WERI-Rb-1 (cell line): ENCODE data around the gene GCN1.

Experiments
- DNase-seq: peaks from one replicate; pipeline ENCODE4 v3.0.0-alpha.2; 2020
- H3K27ac ChIP-seq: fragments of 250-450 bp; sonication (Bioruptor Pico); 2 replicates; pipeline ENCODE4 v1.5.1; 2020; ENCODE audit warnings: mild to moderate bottlenecking, moderate library complexity
- H3K27me3 ChIP-seq: fragments of 250-450 bp; sonication (Bioruptor Pico); 2 replicates; pipeline ENCODE4 v1.5.1; 2021; ENCODE audit warnings: mild to moderate bottlenecking, low read depth, moderate library complexity; ENCODE audit not compliant: insufficient read depth, severe bottlenecking
- H3K36me3 ChIP-seq: fragments of 250-450 bp; sonication (Bioruptor Pico); 2 replicates; pipeline ENCODE4 v1.5.1; 2020; ENCODE audit warnings: mild to moderate bottlenecking, moderate library complexity
- H3K4me3 ChIP-seq: 2 replicates; pipeline ENCODE4 v1.5.1; 2011; ENCODE audit warnings: low read depth, mild to moderate bottlenecking, control low read depth, low read length
- H3K9me3 ChIP-seq: fragments of 250-450 bp; sonication (Bioruptor Pico); 2 replicates; pipeline ENCODE4 v1.5.1; 2021; ENCODE audit warnings: mild to moderate bottlenecking, moderate library complexity; ENCODE audit not compliant: severe bottlenecking
- TF ChIP-seq, protein P1 (sequence below): IDR thresholded peaks from 2 replicates; pipeline ENCODE4 v1.5.1; 2011; ENCODE audit warnings: low read depth, mild to moderate bottlenecking, control low read depth, inconsistent platforms, low read length

GCN1 gene

DNA sequence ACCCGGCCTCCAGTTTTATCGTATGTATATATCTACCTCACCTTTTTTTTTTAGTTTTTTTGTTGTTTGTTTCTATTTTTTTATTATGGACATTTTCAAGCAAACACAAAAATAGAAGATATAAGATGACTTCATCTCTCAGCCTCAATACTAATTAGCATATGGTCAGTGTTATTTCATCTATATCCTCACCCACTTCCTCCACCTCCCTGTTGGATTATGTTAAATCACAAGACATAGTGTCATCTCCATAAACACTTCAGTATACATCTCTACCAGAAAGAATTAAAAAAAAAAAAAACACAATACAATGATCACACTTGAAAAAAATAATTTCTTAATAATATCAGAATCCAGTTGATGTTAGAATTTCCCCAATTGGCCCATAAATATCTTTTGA lies 112.9 kb downstream of the GCN1 start:
- TF ChIP-seq, protein P1, sequence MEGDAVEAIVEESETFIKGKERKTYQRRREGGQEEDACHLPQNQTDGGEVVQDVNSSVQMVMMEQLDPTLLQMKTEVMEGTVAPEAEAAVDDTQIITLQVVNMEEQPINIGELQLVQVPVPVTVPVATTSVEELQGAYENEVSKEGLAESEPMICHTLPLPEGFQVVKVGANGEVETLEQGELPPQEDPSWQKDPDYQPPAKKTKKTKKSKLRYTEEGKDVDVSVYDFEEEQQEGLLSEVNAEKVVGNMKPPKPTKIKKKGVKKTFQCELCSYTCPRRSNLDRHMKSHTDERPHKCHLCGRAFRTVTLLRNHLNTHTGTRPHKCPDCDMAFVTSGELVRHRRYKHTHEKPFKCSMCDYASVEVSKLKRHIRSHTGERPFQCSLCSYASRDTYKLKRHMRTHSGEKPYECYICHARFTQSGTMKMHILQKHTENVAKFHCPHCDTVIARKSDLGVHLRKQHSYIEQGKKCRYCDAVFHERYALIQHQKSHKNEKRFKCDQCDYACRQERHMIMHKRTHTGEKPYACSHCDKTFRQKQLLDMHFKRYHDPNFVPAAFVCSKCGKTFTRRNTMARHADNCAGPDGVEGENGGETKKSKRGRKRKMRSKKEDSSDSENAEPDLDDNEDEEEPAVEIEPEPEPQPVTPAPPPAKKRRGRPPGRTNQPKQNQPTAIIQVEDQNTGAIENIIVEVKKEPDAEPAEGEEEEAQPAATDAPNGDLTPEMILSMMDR = no peak
- H3K36me3 ChIP-seq = peaks cover 28% of the 10 kb centered on the region
- no peaks in the 10 kb centered on the region for H3K9me3 ChIP-seq
- no peaks in the 10 kb centered on the region for H3K27me3 ChIP-seq
- no peak for DNase-seq
- H3K4me3 ChIP-seq = no peak overlapping the region
- H3K27ac ChIP-seq = no peak overlapping the region

DNA sequence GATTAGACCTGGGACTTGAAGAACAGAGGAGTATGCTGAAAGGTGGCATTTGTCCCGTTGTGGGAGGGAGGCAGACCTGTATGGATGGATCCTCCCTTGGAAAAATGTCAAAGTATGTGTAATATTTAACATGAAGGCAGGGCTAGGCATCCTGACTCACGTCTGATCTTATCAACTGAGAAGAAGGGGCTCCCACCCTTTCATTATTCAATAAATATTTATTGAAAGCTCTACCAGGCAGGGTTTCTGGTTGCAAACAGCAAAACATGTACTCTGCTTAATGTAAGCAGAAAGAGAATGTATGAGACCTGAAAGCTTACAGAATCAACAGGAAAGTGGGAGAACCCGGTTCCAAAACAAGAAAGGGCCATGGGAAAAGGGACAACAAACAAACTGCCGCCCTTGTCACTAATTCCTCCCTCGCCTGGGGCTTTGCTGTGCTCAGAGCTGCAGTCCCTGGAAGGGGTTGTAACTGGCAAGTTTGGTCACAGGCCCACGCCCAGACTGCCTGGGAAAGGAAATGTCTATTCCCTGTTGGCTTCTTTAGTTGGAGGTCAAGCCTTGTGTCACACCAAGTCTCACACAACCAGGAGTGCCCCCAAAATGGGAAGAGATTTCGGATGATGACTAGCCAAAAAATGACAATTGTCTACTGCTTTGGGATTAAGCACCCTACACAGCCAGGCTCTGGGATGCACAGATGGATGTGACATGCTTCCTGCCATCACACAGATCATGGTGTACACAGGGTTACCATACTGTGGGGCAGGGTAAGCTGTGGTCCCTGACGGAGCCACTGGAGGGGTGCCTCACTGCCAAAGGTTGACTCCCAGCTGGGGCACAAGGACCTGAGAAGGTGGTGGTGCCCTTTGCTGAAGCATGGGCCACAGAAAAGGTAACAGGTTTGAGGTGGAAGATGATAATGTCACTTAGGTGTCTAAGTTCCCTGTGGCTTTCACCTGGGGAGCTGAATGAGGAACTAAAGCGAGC lies 114.8 kb downstream of the GCN1 start:
- H3K9me3 ChIP-seq = no peaks in the 10 kb centered on the region
- TF ChIP-seq, protein P1 = no peak
- no peak for DNase-seq
- no peak overlapping the region for H3K4me3 ChIP-seq
- no peaks in the 10 kb centered on the region for H3K27me3 ChIP-seq
- H3K27ac ChIP-seq = no peak overlapping the region
- H3K36me3 ChIP-seq = peaks cover 24% of the 10 kb centered on the region

DNA sequence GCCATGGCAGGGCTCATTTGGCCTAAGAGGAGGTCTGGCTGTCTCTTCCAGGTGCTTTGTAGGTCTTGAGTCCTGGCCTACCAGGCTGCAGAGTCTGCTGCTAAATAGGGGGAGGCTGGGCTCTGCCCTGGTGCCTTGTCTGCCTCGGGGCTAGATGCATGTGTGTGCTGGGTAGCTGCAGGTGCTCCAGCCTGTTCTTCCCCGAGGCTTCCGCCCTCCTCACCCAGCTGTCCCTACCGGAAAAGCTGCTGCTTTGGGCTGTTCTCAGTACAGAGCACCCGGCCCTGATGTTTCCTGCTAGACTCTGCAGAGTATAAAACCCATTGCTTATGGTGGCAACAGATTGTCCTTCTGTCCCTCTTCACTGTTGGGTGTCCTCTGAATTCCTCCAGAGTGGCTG lies 115.6 kb downstream of the GCN1 start:
- Histone ChIP-seq H3K36me3 (peaks cover 19% of the 10 kb centered on the region), H3K27me3 (no peaks in the 10 kb centered on the region), H3K4me3 (no peak overlapping the region), H3K9me3 (no peaks in the 10 kb centered on the region), H3K27ac (no peak overlapping the region)
- no peak for DNase-seq
- TF ChIP-seq, protein P1 = no peak

DNA sequence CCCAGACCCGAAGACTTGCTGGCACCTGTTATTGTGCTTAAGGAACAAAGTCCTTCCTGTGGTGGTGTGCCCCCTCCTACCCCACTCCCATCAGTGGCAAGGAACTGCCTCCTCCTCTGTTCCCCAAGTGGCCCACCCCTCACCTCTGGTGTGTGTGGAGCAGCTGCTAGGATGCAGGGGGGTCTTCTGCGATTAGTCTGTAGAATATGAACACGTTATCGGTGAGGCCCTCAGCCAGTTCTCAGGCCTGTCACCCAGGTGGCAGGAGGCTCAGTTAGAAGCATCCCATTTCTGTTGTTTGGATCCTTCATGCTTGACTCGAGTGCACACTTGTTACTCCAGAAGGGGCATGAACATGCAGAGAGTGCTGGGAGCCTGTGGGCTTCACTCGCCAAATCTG lies 117.3 kb downstream of the GCN1 start:
- DNase-seq = no peak
- Histone ChIP-seq H3K9me3 (no peaks in the 10 kb centered on the region), H3K4me3 (no peak overlapping the region), H3K36me3 (peaks cover 22% of the 10 kb centered on the region), H3K27ac (no peak overlapping the region), H3K27me3 (no peaks in the 10 kb centered on the region)
- TF ChIP-seq, protein P1 = no peak
